Measurements from ENCODE around the gene OR51L1.

OR51L1 gene

DNA sequence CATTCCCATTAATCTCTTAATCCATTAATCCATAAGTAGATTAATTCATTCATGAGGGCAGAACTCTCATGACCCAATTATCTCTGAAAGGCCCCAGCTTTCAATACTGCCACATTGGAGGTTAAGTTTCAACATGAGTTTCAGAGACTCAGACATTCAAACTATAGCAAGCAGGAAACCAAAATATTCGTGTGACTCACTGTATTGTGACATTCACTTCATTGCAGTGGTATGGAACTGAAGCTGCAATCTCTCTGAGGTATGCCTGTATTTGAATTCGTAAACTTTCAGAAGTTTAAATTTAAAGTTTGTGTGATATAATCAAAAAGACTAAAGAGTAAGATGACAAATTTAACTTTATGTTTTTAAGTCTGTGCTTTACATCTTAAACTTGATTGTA is 48.7 kb downstream of the OR51L1 start:
- peak; percentile 65 for DNase-seq (ENCODE audit: low read depth)
- H3K4me3 ChIP-seq (ENCODE audit: low read length) = no peak overlapping the region
- TF ChIP-seq, protein P1, sequence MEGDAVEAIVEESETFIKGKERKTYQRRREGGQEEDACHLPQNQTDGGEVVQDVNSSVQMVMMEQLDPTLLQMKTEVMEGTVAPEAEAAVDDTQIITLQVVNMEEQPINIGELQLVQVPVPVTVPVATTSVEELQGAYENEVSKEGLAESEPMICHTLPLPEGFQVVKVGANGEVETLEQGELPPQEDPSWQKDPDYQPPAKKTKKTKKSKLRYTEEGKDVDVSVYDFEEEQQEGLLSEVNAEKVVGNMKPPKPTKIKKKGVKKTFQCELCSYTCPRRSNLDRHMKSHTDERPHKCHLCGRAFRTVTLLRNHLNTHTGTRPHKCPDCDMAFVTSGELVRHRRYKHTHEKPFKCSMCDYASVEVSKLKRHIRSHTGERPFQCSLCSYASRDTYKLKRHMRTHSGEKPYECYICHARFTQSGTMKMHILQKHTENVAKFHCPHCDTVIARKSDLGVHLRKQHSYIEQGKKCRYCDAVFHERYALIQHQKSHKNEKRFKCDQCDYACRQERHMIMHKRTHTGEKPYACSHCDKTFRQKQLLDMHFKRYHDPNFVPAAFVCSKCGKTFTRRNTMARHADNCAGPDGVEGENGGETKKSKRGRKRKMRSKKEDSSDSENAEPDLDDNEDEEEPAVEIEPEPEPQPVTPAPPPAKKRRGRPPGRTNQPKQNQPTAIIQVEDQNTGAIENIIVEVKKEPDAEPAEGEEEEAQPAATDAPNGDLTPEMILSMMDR (IDR thresholded peaks at IDR 0.05; ENCODE audit: insufficient read depth, low read depth, low read length, missing control alignments) = no peak

DNA sequence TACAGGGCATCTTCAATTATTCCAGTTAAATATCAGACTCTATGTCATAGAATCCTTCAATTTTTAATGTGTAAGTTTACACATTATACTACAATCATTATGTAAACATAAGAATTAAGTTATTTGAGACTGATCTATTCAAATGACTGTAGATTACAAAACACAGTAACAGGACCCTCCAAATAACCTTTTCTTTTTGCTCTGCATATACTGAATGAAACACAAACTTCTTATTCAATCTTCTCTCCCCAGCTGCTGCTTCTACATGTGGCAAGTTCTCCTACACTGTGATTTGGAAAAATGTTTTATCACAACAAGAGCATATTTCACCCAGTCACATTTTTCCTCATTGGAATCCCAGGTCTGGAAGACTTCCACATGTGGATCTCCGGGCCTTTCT is 51.6 kb downstream of the OR51L1 start, which contains the start of gene OR52J3:
OR52J3 (plus strand) TSS at position 301 of the 400 bp plus-strand sequence; CDS start at position 301, 0 bp downstream.
- DNase-seq (ENCODE audit: low read depth) = no peak
- TF ChIP-seq, protein P1 (IDR thresholded peaks at IDR 0.05; ENCODE audit: insufficient read depth, low read depth, low read length, missing control alignments) = no peak
- no peak within 1 kb of the TSS for H3K4me3 ChIP-seq (ENCODE audit: low read length)

DNA sequence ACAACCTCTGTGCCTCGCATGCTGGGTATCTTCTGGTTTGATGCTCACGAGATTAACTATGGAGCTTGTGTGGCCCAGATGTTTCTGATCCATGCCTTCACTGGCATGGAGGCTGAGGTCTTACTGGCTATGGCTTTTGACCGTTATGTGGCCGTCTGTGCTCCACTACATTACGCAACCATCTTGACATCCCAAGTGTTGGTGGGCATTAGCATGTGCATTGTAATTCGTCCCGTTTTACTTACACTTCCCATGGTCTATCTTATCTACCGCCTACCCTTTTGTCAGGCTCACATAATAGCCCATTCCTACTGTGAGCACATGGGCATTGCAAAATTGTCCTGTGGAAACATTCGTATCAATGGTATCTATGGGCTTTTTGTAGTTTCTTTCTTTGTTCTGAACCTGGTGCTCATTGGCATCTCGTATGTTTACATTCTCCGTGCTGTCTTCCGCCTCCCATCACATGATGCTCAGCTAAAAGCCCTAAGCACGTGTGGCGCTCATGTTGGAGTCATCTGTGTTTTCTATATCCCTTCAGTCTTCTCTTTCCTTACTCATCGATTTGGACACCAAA is 52.2 kb downstream of the OR51L1 start:
- H3K4me3 ChIP-seq (ENCODE audit: low read length) = no peak overlapping the region
- TF ChIP-seq, protein P1 (IDR thresholded peaks at IDR 0.05; ENCODE audit: insufficient read depth, low read depth, low read length, missing control alignments) = no peak
- no peak for DNase-seq (ENCODE audit: low read depth)
